Stimulated activated naive CD8-positive, alpha-beta T cell treated with anti-CD3 and anti-CD28 coated beads, Interleukin-15, Interleukin-2, amounts not matched to agents 100 ng/mL and 50 ng/mL, for 24 hours (primary cell): ENCODE measurements around the gene KCNIP1.

Experiments
- H3K27ac Mint-ChIP-seq: one replicate; pipeline ENCODE4 v1.8.0; 2021; ENCODE audit warnings: mild to moderate bottlenecking, mixed read lengths
- H3K27me3 Mint-ChIP-seq: one replicate; pipeline ENCODE4 v1.8.0; 2021; ENCODE audit warnings: mixed read lengths
- H3K36me3 Mint-ChIP-seq: one replicate; pipeline ENCODE4 v1.8.0; 2021; ENCODE audit warnings: low read depth, mixed read lengths
- H3K4me1 Mint-ChIP-seq: one replicate; pipeline ENCODE4 v1.8.0; 2021; ENCODE audit warnings: low read depth, mixed read lengths
- H3K4me3 Mint-ChIP-seq: one replicate; pipeline ENCODE4 v1.8.0; 2021; ENCODE audit warnings: mild to moderate bottlenecking, mixed read lengths
- H3K9me3 Mint-ChIP-seq: one replicate; pipeline ENCODE4 v1.8.0; 2021; ENCODE audit warnings: mixed read lengths

The KCNIP1 gene

DNA sequence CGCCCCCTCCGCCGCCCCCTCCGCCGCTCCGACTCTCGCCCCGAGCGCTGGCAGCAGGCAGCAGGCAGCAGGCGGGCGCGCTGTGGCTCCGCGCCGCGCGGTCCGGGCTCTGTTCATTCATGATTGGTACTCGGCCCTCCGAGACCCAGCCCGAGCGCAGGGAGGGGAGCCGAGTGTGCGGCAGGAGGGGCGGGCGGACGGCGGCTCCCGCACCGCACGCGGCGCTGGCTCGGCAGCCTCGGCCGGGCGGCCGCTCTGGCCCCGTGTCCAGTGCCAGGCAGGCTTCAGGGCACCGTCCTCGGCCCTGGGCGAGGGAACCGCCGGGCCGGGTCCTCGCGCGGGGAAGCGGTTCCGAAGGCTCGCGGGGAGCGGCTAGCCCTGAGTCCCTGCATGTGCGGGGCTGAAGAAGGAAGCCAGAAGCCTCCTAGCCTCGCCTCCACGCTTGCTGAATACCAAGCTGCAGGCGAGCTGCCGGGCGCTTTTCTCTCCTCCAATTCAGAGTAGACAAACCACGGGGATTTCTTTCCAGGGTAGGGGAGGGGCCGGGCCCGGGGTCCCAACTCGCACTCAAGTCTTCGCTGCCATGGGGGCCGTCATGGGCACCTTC is at the start of gene KCNIP1:
KCNIP1 (plus strand) TSS at position 31 of the 607 bp plus-strand sequence.
- Mint-ChIP-seq H3K4me1 (no peaks in the 10 kb centered on the region), H3K4me3 (no peak within 1 kb of the TSS), H3K27me3 (peaks cover 46% of the 10 kb centered on the region), H3K9me3 (no peaks in the 10 kb centered on the region), H3K27ac (no peak within 1 kb of the TSS), H3K36me3 (no peaks in the 10 kb centered on the region)

DNA sequence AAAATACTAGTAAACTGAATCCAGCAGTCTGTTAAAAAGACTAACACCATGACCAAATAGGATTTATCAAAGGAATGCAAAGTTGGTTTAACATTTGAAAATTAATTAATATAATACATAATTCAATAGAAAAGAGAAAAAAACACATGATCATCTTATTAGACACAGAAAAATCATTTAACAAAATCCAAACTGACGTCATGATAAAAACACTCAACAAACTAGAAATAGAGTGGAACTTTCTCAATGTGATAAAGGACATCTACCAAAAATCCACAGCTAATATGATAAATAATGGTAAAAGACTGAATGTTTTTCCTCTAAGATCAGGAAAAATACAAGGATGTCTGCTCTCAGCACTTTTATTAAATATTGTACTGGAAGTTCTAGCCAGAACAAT is 40.4 kb upstream of the KCNIP1 start:
- H3K27me3 Mint-ChIP-seq: peaks cover 25% of the 10 kb centered on the region
- H3K36me3 Mint-ChIP-seq: no peaks in the 10 kb centered on the region
- no peak overlapping the region for H3K27ac Mint-ChIP-seq
- H3K4me3 Mint-ChIP-seq: no peak overlapping the region
- H3K4me1 Mint-ChIP-seq: no peaks in the 10 kb centered on the region
- H3K9me3 Mint-ChIP-seq: peaks cover 13% of the 10 kb centered on the region

DNA sequence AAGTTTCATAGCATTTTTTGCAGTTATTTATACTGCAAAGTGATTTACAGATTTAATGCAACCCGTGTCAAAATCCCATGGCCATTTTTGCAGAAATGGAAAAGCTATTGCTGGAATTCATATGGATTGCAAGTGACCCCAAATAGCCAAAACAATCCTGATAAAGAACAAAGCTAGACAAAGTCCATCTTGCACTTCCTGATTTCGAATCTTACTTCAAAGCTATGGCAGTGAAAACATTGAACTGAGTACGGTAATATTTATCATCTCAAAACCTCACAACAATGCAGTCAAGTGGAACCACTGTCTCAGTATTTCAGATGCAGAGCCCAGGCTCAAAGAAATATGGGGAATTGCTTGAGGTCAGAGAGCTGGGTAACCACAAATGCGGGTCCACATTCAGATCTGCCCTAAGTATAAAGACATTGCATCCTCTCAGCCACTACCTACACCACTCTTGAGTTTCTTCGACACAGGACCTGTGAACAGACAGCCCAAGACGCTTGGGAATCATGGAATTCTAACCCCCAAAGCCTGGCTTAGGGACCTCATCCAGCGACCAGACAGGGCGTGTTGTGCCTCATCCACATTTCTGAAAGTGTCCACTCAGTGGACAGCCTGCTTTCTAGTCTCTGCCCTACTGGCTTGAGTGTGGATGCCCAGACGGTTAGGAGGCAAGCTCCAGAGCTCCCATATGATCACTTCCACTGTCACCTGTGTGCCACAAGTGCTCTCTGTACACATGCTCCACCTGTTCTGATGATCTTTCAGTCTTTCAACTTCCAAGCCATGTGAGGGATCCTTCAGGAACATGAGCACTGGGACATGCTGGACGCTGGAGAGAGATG is 39.3 kb upstream of the KCNIP1 start:
- peaks cover 22% of the 10 kb centered on the region for H3K27me3 Mint-ChIP-seq
- peaks cover 12% of the 10 kb centered on the region for H3K9me3 Mint-ChIP-seq
- H3K27ac Mint-ChIP-seq: no peak overlapping the region
- H3K4me3 Mint-ChIP-seq: no peak overlapping the region
- H3K4me1 Mint-ChIP-seq: no peaks in the 10 kb centered on the region
- no peaks in the 10 kb centered on the region for H3K36me3 Mint-ChIP-seq

DNA sequence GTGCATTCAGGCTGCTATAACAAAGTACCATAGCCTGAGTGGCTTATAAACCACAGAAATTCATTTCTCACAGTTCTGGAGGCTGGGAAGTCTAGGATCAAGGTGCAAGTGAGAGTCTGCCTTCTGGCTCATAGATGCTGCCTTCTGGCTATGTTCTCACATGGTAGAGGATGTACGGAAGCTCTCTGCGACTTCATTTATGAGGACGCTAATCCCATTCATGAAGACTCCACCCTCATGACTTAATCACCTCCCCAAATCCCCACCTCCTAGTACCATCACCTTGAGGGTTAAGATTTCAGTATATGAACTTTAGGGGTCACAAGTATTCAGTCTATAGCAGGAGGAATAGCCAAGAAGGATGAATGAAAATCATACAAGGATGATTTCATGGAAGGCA is 37.3 kb upstream of the KCNIP1 start:
- Mint-ChIP-seq H3K27me3 (peaks cover 7% of the 10 kb centered on the region), H3K4me1 (no peaks in the 10 kb centered on the region), H3K36me3 (no peaks in the 10 kb centered on the region), H3K9me3 (no peaks in the 10 kb centered on the region), H3K4me3 (no peak overlapping the region), H3K27ac (no peak overlapping the region)

DNA sequence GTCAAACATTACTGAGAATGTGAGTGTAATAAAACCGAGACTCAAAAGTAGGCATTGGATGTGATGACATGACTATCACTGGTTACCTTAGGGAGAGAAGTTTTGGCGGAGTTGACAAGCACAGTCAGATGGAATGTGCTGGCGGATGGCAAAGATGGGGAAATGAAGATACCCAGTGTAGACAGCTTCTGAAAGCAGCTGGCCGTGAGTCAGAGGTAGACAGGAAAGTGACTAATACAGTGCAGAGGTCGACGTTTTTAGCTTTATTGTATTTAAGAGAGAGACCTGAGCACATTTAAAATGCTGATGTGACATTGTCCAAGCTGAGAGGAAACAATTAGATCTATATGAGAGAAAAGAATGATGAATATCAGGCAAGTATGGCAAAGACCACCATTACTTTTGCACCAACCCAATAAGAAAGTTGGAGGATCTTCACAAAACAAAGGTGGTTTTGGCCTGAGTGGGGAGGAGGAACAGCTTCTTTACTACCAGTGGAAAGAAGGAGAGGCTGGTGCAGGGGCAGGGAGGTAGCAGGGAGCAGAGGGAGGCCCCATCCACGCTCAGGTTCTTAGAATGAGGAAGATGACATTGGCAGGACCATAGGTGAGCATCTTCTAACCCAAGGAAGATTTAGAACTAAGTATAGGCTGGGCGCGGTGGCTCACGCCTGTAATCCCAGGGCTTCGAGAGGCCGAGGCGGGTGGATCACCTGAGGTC is 36.7 kb upstream of the KCNIP1 start:
- no peaks in the 10 kb centered on the region for H3K36me3 Mint-ChIP-seq
- no peak overlapping the region for H3K4me3 Mint-ChIP-seq
- peaks cover 4% of the 10 kb centered on the region for H3K27me3 Mint-ChIP-seq
- H3K9me3 Mint-ChIP-seq: no peaks in the 10 kb centered on the region
- H3K27ac Mint-ChIP-seq: no peak overlapping the region
- no peaks in the 10 kb centered on the region for H3K4me1 Mint-ChIP-seq

DNA sequence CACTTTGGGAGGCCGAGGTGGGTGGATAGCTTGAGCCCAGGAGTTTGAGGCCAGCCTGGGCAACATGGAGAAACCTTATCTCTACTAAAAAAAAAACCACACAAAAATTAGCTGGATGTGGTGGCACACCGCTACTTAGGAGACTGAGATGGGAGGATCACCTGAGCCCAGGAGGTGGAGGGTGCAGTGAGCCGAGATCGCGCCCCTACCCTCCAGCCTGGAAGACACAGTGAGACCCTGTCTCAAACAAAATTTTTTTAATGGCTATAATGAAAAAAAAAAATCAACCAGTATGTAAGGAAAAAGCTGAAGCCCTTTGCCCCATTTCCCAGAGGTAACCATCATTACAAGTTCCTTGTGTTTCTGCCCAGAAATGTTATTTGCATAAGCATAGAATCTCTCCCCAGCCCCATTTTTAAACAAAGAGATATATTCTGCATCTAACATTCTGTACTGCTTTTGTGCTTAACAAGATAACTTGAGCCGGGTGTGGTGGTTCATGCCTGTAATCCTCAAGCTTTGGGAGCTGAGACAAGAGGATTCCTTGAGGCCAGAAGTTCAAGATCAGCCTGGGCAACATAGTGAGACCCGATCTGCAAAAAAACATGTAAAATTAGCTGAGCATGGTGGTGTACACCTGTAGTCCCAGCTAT is 35.1 kb upstream of the KCNIP1 start:
- no peaks in the 10 kb centered on the region for H3K36me3 Mint-ChIP-seq
- H3K27me3 Mint-ChIP-seq: peaks cover 6% of the 10 kb centered on the region
- H3K27ac Mint-ChIP-seq: no peak overlapping the region
- no peaks in the 10 kb centered on the region for H3K9me3 Mint-ChIP-seq
- H3K4me1 Mint-ChIP-seq: no peaks in the 10 kb centered on the region
- no peak overlapping the region for H3K4me3 Mint-ChIP-seq

DNA sequence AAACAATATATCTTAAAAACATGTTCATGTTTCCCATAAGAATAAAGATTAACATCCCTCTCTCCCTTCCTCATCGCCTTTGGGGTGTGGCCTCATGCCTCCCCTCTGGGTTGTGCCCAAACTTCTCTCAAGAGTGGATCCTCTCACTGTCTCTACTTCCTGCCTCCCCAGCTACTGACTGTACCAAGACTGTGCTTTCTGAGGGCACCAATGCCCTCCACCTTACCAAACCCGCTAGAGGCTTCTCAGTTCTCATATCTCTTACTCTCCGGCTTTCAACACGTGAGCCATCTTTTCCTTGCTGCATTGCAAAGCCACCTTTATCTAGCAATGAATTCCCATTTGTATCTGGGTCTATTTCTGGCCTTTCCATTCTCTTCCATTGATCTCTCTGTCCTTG is 34.4 kb upstream of the KCNIP1 start:
- Mint-ChIP-seq H3K4me1 (no peaks in the 10 kb centered on the region), H3K27ac (no peak overlapping the region), H3K4me3 (no peak overlapping the region), H3K9me3 (no peaks in the 10 kb centered on the region), H3K27me3 (peaks cover 8% of the 10 kb centered on the region), H3K36me3 (no peaks in the 10 kb centered on the region)

DNA sequence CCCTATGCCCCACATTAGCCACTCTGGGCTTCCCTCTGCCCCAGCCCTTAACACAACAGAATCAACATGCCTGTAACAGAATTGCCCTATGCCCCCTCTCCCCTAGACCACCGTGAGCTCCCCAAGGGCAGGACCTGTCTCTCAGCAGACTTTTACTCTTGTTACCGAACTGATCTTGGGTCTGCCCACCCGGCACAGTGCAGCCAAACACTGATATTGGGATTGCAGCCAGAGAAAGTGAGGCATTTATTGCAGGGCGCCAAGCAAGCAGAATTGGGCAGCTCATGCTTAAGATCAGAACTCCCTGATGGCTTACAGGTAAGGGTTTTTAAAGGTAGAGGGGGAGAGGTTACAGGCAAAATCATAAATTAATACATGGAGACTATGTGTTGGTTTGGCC is 33.5 kb upstream of the KCNIP1 start:
- H3K4me3 Mint-ChIP-seq: no peak overlapping the region
- H3K9me3 Mint-ChIP-seq: no peaks in the 10 kb centered on the region

DNA sequence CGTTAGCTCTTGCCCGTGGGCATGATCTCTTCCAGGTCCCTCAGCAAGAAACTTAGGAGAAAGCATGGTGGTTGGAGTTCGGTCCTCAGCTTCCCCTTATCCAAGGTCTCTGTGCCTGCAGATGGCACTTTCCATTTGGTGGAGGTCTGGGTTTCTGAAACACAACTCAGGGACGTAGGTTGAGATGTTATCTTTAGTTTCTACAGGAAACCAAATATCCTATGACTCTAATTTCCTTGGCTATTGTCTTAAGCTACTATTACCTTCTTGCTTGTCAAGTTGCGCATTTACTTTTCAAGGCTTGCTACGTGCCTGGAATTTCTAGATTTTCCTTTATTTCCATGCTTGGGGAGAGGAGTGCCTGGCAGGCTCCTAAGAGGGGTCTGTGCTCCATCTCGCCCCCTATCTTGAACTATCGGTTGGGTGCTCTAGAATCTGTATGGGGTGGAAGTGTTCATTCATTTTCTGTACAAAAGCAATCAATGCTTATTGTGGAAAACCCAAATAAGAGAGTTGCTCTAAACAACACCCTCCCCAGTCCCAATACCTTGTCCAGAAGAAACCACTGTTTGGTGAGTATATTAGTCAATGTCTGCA is 32.9 kb upstream of the KCNIP1 start:
- Mint-ChIP-seq H3K27ac (no peak overlapping the region), H3K36me3 (no peaks in the 10 kb centered on the region), H3K4me3 (no peak overlapping the region), H3K4me1 (no peaks in the 10 kb centered on the region), H3K27me3 (peaks cover 14% of the 10 kb centered on the region), H3K9me3 (no peaks in the 10 kb centered on the region)

More for the DNA sequence above, 33.5 kb upstream of the KCNIP1 start:
- H3K27me3 Mint-ChIP-seq: peaks cover 9% of the 10 kb centered on the region
- H3K36me3 Mint-ChIP-seq: no peaks in the 10 kb centered on the region
- no peaks in the 10 kb centered on the region for H3K4me1 Mint-ChIP-seq
- no peak overlapping the region for H3K27ac Mint-ChIP-seq

DNA sequence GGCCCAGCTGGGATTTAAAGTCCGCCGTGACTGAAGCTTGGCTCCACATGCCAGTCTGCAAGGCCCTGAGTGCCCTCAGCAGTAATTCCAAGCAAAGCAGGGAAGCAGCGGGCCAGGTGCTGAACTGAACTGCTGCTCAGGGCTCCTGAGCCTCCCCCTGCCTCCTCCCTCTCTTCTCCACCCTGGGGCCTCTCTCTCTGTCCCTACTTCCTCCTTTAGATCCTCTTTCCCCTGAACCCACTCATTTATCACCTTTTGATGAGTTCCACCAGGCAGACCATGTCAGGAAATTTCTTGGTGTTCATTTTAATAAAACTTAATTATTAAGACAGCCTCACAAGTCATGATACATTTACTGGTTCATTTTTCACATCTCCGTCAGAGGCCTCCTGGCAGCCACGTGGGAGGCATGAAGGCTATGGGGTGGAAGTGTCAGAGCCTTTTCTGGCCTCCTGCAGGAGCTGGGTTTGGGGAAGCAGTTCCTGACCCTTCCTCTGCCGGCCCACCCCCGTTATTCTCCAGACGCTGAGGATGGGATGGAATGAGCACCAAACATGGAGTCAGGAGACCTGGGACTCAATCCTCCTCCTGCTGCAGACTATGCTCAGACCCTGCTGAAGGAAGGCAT is 32.2 kb upstream of the KCNIP1 start:
- no peaks in the 10 kb centered on the region for H3K9me3 Mint-ChIP-seq
- no peaks in the 10 kb centered on the region for H3K4me1 Mint-ChIP-seq
- H3K27ac Mint-ChIP-seq: no peak overlapping the region
- H3K27me3 Mint-ChIP-seq: peaks cover 14% of the 10 kb centered on the region
- no peak overlapping the region for H3K4me3 Mint-ChIP-seq
- no peaks in the 10 kb centered on the region for H3K36me3 Mint-ChIP-seq

DNA sequence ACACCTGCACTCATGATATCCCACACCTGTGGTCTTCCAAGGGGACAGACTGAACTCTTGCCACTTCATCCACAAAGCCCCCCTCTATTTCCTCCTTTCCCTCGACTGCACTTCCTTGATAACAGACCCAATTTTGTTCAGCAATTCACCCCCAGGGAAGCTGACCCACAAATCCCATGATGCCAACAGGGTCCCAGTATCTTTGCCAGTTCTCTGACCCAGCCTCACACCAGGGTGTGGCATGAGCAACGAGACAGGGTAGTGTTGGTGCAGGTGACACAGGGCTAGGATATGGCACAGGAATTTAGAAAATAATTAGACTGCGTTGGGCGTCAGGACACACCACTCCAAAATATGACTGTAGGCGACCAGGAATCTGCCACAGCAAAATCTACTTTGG is 30.2 kb upstream of the KCNIP1 start:
- Mint-ChIP-seq H3K36me3 (no peaks in the 10 kb centered on the region), H3K4me3 (no peak overlapping the region), H3K9me3 (no peaks in the 10 kb centered on the region), H3K4me1 (no peaks in the 10 kb centered on the region), H3K27me3 (peaks cover 14% of the 10 kb centered on the region), H3K27ac (no peak overlapping the region)

DNA sequence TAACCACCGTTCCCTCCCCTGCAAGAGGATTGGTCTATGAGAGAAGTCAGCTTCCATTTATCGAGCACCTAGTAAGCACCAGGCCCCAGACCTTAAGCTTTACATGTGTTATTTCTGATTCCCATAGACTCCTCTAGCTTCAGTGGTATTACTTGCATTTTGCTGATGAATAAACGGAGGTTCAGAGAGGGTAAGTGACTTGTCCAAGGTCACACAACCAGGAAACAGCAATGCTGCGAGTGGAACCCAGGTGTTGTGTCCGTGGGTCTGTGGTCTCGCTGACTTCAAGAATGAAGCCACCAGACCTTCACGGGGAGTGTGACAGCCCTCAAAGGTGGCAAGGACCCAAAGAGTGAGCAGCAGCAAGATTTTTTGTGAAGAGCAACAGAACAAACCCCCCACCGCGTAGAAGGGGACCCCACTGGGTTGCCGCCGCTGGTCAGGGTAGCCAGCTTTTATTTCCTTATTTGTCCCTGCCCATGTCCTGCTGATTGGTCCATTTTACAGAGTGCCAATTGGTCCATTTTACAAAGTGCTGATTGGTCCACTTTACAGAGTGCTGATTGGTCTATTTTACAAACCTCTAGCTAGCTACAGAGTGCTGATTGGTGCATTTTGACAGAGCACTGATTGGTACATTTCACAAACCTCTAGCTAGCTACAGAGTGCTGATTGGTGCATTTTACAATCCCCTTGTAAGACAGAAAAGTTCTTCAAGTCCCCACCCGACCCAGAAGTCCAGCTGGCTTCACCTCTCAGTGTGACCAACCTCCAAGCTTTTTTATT is 29.1 kb upstream of the KCNIP1 start:
- Mint-ChIP-seq H3K27ac (no peak overlapping the region), H3K9me3 (no peaks in the 10 kb centered on the region), H3K4me1 (no peaks in the 10 kb centered on the region), H3K36me3 (no peaks in the 10 kb centered on the region), H3K4me3 (no peak overlapping the region), H3K27me3 (peaks cover 13% of the 10 kb centered on the region)

DNA sequence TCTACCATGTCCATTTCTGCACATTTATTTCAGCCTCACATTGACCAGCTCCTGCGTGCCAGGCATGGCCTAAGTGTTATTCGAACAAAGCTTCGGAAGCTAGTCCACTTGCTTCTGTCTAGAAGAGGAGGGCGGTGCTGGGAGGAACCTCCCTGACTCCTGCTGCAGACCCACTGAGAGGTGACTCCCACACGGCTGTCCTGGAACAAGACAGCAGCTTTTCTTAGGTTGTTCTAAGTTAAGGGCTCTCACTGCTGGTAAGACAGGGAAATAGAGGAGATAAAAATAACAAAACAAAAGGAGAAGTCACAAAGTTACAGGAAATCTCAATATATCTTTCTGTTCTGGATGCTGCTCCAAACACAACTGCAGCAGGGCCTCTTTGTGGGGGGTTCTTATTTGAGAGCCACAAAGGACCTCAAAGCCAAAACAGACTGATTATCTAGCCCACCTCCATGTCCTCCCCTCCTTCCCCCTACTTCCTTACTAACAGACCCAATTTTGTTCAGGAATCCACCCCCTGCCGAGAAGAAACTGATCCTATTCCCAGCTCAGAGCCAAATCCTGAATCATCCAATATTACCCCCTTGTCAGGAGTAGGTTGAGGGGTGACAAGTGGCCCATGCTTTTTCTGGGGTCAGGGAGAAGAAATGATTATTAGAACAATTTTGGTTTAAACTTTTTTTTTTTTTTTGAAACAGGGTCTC is 28.4 kb upstream of the KCNIP1 start:
- Mint-ChIP-seq H3K27me3 (peaks cover 15% of the 10 kb centered on the region), H3K4me3 (no peak overlapping the region), H3K36me3 (no peaks in the 10 kb centered on the region), H3K27ac (no peak overlapping the region), H3K9me3 (no peaks in the 10 kb centered on the region), H3K4me1 (no peaks in the 10 kb centered on the region)
